Liver (tissue), 3 donors: ENCODE results near the gene VEGFC.

ENCODE experiments used
- ATF3 ChIP-seq: IDR thresholded peaks from 2 replicates; pipeline ENCODE4 v1.6.1; 2016; ENCODE audit warnings: antibody characterized with exemption
- CTCF ChIP-seq: fragments of 150-350 bp; IDR thresholded peaks from 2 replicates; pipeline ENCODE4 v1.5.1; 2017; ENCODE audit warnings: improper control_type of control experiment, low read depth, low read length; ENCODE audit not compliant: missing input control
- GABPA ChIP-seq, 2 donors: IDR thresholded peaks in 1 of 2; conservative IDR thresholded peaks in 1 of 2; 2 replicates each; pipeline ENCODE4 v1.6.1; 2016; ENCODE audit warnings: antibody characterized with exemption in 2 of 2, mild to moderate bottlenecking in 1 of 2, moderate library complexity in 1 of 2
- JUND ChIP-seq, 2 donors: IDR thresholded peaks; 2 replicates each; pipeline ENCODE4 v1.6.1; 2016; ENCODE audit warnings: antibody characterized with exemption in 2 of 2
- MAX ChIP-seq: IDR thresholded peaks from 2 replicates; pipeline ENCODE4 v1.6.1; 2016; ENCODE audit warnings: antibody characterized with exemption
- RAD21 ChIP-seq, 2 donors: IDR thresholded peaks; 2 replicates each; pipeline ENCODE4 v1.6.1; 2016; ENCODE audit warnings: antibody characterized with exemption in 2 of 2, mild to moderate bottlenecking in 2 of 2
- REST ChIP-seq: IDR thresholded peaks from 2 replicates; pipeline ENCODE4 v1.6.1; 2016; ENCODE audit warnings: antibody characterized with exemption, mild to moderate bottlenecking
- SP1 ChIP-seq: IDR thresholded peaks from 2 replicates; pipeline ENCODE4 v1.6.1; 2018; ENCODE audit warnings: antibody characterized with exemption, mild to moderate bottlenecking
- TAF1 ChIP-seq: conservative IDR thresholded peaks from 2 replicates; pipeline ENCODE4 v1.6.1; 2016; ENCODE audit warnings: antibody characterized with exemption, mild to moderate bottlenecking
- YY1 ChIP-seq: IDR thresholded peaks from 2 replicates; pipeline ENCODE4 v1.6.1; 2016; ENCODE audit warnings: antibody characterized with exemption, mild to moderate bottlenecking
- ZBTB33 ChIP-seq: IDR thresholded peaks from 2 replicates; pipeline ENCODE4 v1.6.1; 2016; ENCODE audit warnings: antibody characterized with exemption
- donor health status: healthy.
- donor health status: healthy.

- TF ChIP-seq CTCF (no peak), MAX (no peak), RAD21 (IDR thresholded peaks at IDR 0.05) (peak in 1 of 2 donors; percentile 8), GABPA (IDR thresholded peaks at IDR 0.05 in 1 of 2, conservative IDR thresholded peaks at IDR 0.05 in 1 of 2) (no peak), YY1 (no peak), TAF1 (no peak), REST (no peak), SP1 (no peak), ATF3 (no peak), JUND (IDR thresholded peaks at IDR 0.05) (no peak), ZBTB33 (no peak)
Measured at GRCh38 chr4:176792326-176793059, at the start of gene VEGFC.
